ENCODE data around the gene PAX5. TPM values are rescaled to one million over a fixed set of nuclear protein-coding genes. Genes with fewer than 3 reads are reported as not detected.

The PAX5 gene
- total RNA-seq, 1 experiment from 2014 or later = not detected

DNA sequence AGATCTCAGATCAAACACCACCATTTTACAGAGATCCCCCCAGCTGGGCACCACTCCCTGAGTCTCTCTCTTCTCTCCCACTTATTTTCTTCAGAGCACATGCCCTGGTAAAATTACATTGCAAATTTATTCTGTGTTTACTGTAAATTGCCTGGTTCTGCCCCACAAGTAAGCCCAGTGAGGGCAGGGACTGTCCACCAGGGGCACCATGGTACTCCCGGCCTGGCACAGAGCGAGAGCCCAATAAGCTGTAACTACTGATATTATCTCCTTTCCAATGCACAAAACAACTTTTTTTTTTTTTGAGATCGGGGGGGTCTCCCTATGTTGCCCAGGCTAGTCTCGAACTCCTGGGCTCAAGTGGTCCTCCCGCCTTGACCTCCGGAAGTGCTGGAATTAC lies 123.0 kb downstream of the PAX5 start:
- no peak overlapping the region for H3K4me3 ChIP-seq
- TF ChIP-seq EZH2 (IDR thresholded peaks at IDR 0.05; ENCODE audit: low read depth) = no peak
- TF ChIP-seq CTCF (conservative IDR thresholded peaks at IDR 0.05) = no peak
- no peaks in the 10 kb centered on the region for H3F3A ChIP-seq (ENCODE audit: insufficient read depth, low read depth)
- no peaks in the 10 kb centered on the region for H3K36me3 ChIP-seq (ENCODE audit: low read depth)
- H3K27ac ChIP-seq = no peak overlapping the region
- no TSS peak for BruUV-seq (replicated peaks)
- H2AFZ ChIP-seq = no peak overlapping the region
- H3K79me2 ChIP-seq (ENCODE audit: low read depth) = no peaks in the 10 kb centered on the region
- H3K4me1 ChIP-seq (replicated peaks; ENCODE audit: insufficient read depth) = 0 out of 2 replicates have a peak, but pooled peaks cover 3% of the 10 kb centered on the region
- no peak overlapping the region for H3K4me2 ChIP-seq
- H4K20me1 ChIP-seq (ENCODE audit: insufficient read depth) = no peaks in the 10 kb centered on the region
- ChIA-PET POLR2A (ENCODE audit: unreplicated experiment) (interaction anchor here (0.7 kb wide), 1 partner anchor 64 kb away, joined by 10 read pairs; no protein-coding TSS in a partner anchor), CTCF (no interaction called here)
- intact Hi-C loops (cut with micrococcal nuclease; ENCODE audit: unreplicated experiment) = no loop called here
- DNase-seq = no peak
- no peaks in the 10 kb centered on the region for H3K9me2 ChIP-seq (ENCODE audit: insufficient read depth)
- H3K9me3 ChIP-seq (ENCODE audit: insufficient read depth, low read depth) = no peaks in the 10 kb centered on the region
- H3K27me3 ChIP-seq (ENCODE audit: insufficient read depth, low read depth) = peaks cover 41% of the 10 kb centered on the region; the same call in 1 of the 2 replicates

DNA sequence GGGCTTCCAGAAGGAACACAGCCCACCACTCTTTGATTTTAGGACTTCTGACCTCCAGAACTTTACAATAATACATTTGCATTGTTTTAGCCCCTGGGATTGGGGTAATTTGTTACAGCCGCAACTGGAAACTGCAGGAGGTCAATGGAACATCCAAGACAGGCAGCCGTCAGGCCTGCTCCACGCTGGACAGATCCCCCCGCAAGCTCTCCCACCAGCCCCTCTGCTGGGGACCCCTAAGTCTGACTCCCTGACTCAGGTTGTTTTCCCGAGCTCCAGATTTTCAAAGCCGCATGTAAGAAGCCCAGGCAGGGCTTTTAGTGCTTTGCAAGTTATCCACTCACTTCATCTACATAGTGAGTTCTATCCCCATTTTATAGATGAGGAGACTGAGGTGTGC lies 127.6 kb downstream of the PAX5 start:
- CTCF ChIA-PET = no interaction called here
- Histone ChIP-seq H3K9me2 (ENCODE audit: insufficient read depth) (no peaks in the 10 kb centered on the region), H3K4me3 (no peak overlapping the region), H4K20me1 (ENCODE audit: insufficient read depth) (no peaks in the 10 kb centered on the region), H3K36me3 (ENCODE audit: low read depth) (no peaks in the 10 kb centered on the region), H3K27me3 (ENCODE audit: insufficient read depth, low read depth) (peaks cover 64% of the 10 kb centered on the region), H3K4me1 (replicated peaks; ENCODE audit: insufficient read depth) (0 out of 2 replicates have a peak, but pooled peaks cover under 1% of the 10 kb centered on the region), H3K9me3 (ENCODE audit: insufficient read depth, low read depth) (no peaks in the 10 kb centered on the region), H3K79me2 (ENCODE audit: low read depth) (no peaks in the 10 kb centered on the region), H3K27ac (no peak overlapping the region), H3K4me2 (no peak overlapping the region), H3F3A (ENCODE audit: insufficient read depth, low read depth) (no peaks in the 10 kb centered on the region), H2AFZ (no peak overlapping the region)
- BruUV-seq (replicated peaks) = no TSS peak
- intact Hi-C loops (cut with micrococcal nuclease; ENCODE audit: unreplicated experiment) = no loop called here
- no peak for DNase-seq
- no peak for TF ChIP-seq EZH2 (IDR thresholded peaks at IDR 0.05; ENCODE audit: low read depth)
- POLR2A ChIA-PET (ENCODE audit: unreplicated experiment) = no interaction called here

GRCh38 chr9:36905101-36906066 lies 128.7 kb downstream of the PAX5 start:
- TF ChIP-seq CTCF (conservative IDR thresholded peaks at IDR 0.05) (peak; percentile 35; the same call in 1 of the 2 replicates), EZH2 (IDR thresholded peaks at IDR 0.05; ENCODE audit: low read depth) (no peak)
- ChIA-PET POLR2A (ENCODE audit: unreplicated experiment) (no interaction called here), CTCF (no interaction called here)
- H4K20me1 ChIP-seq (ENCODE audit: insufficient read depth) = no peaks in the 10 kb centered on the region
- H2AFZ ChIP-seq = no peak overlapping the region
- no peaks in the 10 kb centered on the region for H3K4me1 ChIP-seq (replicated peaks; ENCODE audit: insufficient read depth)
- no peaks in the 10 kb centered on the region for H3K9me2 ChIP-seq (ENCODE audit: insufficient read depth)
- no peaks in the 10 kb centered on the region for H3K79me2 ChIP-seq (ENCODE audit: low read depth)
- DNase-seq = no peak
- no peaks in the 10 kb centered on the region for H3K9me3 ChIP-seq (ENCODE audit: insufficient read depth, low read depth)
- BruUV-seq (replicated peaks) = no TSS peak
- intact Hi-C loops (cut with micrococcal nuclease; ENCODE audit: unreplicated experiment) = no loop called here
- H3F3A ChIP-seq (ENCODE audit: insufficient read depth, low read depth) = no peaks in the 10 kb centered on the region
- H3K27me3 ChIP-seq (ENCODE audit: insufficient read depth, low read depth) = peaks cover 62% of the 10 kb centered on the region
- H3K4me3 ChIP-seq = no peak overlapping the region
- no peaks in the 10 kb centered on the region for H3K36me3 ChIP-seq (ENCODE audit: low read depth)
- H3K4me2 ChIP-seq = no peak overlapping the region
- H3K27ac ChIP-seq = no peak overlapping the region
